NCI-H146 (cell line): Measurements from ENCODE around the gene CCDC127.
"Not testable (repeated sequence)": the region's sequence is repeated elsewhere in the genome, so short reads cannot be mapped to it uniquely, and the experiment has no call there.

Experiments
- DNase-seq: peaks from one replicate; lab custom pipeline; 2025; lab: John Stamatoyannopoulos, UW

CCDC127 gene

DNA sequence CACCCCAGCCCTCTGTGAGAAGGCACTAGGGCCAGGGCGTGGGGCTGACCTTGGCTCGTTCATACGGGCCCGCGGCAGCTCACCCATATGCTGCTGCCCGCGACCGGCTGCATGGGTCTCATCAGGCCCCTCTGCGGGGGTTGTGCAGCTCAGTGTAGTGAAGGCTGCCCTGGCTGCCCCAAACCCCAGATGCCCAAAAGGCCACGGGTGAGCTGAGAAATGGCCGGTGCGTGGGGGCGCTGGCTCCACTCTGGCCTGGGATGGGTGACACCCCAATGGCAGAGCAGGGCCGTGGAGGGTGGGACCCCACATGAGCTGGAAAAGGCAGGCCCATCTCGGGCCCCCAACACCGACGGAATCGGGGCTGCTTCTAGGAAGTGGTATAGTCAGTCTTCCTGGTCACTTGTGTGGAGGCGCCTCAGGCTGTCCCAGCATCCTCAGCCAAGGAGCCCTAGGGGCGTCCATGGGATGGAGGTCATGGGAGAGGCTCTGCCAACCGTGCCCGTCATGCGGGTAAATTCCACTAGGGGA, 46.1 kb downstream of the CCDC127 start:
- no peak for DNase-seq

DNA sequence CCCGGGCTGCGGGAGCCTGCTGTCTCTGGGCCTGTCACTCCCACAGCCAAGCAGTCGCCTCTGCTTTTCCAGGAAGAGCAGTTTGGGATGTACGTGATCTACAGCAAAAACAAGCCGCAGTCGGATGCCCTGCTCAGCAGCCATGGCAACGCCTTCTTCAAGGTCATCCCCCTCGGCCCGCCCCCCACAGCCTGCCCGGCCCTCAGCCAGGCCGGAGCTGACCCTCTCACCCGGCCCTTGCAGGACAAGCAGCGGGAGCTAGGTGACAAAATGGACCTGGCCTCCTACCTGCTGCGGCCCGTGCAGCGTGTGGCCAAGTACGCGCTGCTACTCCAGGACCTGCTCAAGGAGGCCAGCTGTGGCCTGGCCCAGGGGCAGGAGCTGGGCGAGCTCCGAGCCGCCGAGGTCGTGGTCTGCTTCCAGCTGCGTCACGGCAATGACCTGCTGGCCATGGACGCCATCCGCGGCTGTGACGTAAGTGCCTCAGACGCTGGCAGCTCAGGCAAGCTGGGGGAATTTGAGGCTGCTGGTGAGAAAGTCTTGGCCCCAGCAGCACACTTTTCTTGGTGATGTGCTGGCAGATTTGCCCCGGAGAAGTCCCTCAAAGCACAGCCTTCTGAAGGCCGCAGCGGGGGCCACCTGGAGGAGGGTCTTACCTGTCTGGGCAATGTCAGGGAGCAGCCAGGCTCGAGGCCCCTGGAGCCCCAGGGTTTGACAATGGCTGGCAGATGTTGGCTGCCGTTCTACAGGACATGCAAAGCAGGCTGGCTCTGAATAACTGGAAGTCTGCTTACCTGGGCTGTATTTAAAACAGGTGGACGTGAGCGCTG, 46.8 kb downstream of the CCDC127 start:
- DNase-seq = no peak

GRCh38 chr5:169728-170094, 48.2 kb downstream of the CCDC127 start:
- DNase-seq = no peak

DNA sequence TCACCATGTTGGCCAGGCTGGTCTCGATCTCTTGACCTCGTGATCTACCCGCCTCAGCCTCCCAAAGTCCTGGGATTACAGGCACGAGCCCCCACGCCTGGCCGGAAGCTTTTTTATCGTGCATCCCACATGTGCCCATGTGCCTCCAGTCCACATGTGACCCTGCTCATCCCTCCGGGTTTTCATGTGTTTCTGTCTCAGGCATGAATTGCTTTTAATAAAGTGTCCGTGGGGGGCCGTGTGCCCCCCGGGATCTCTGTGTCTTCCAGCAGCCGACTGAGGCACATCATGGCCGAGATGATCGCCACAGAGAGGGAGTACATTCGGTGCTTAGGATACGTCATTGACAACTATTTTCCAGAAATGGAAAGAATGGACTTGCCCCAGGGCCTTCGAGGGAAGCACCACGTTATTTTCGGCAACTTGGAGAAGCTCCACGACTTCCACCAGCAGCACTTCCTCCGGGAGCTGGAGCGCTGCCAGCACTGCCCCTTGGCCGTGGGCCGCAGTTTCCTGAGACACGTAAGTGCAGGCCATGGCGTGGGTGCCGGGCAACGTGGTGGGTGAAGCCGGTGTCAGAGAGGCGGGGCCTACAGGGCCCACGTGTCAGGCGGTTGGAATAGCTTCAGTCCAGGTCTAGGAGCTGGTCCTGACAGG, 48.8 kb downstream of the CCDC127 start:
- no peak for DNase-seq

DNA sequence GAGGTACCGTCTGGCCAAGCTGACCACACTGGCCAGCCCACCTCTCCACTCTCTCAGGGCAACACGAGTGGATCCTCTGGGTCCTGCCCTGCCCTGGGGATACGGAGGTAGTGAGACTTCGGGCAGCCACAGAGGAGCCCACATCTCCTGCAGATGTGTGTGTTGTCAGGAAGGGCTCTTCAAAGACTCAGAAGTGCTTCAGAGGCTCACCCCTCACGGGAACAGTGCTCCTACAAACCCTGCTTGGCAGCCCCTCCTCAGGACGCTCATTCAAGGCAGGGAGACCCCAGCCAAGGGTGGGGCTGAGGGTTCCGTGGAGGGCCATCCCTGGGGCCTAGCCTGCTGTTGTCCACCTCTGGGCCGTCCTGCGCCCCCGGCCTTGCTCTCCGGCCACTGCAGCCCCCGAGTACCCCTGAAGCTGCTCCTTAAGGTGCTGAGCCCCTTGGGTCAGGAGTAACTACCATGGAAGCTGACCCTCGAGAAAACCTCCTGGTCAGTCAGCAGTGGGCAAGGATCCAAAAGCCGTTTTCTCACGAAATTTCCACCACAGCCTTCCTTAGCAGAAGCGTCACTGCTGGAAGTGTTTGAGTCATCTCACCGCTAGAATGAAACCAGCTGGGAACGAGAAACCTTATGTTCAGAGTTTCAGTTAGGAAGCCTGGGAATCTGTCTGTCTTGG, 49.8 kb downstream of the CCDC127 start:
- DNase-seq = no peak

- no peak for DNase-seq
Observed at GRCh38 chr5:167511-167910, 50.4 kb downstream of the CCDC127 start.

GRCh38 chr5:166441-167372, 51.2 kb downstream of the CCDC127 start:
- DNase-seq = no peak

DNA sequence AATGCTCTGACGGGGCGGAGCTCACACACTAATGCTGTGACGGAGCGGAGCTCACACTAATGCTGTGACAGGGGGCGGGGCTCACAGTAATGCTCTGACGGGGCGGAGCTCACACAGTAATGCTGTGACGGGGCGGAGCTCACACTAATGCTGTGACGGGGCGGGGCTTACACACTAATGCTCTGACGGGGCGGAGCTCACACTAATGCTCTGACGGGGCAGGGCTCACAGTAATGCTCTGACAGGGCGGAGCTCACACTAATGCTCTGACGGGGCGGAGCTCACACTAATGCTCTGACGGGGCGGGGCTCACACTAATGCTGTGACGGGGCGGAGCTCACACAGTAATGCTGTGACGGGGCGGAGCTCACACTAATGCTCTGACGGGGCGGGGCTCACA, 53.2 kb downstream of the CCDC127 start:
- DNase-seq = not testable (repeated sequence)

DNA sequence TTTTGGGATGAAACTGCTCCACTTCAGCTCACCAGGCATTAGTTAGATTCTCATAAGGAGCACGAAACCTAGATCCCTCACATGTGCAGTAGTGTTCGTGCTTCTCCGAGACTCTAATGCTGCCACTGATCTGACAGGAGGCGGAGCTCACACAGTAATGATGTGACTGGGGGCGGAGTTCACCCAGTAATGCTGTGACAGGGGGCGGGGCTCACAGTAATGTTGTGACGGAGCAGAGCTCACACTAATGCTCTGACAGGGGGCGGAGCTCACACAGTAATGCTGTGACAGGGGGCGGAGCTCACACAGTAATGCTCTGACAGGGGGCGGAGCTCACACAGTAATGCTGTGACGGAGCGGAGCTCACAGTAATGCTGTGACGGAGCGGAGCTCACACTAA, 53.7 kb downstream of the CCDC127 start:
- no peak for DNase-seq

DNA sequence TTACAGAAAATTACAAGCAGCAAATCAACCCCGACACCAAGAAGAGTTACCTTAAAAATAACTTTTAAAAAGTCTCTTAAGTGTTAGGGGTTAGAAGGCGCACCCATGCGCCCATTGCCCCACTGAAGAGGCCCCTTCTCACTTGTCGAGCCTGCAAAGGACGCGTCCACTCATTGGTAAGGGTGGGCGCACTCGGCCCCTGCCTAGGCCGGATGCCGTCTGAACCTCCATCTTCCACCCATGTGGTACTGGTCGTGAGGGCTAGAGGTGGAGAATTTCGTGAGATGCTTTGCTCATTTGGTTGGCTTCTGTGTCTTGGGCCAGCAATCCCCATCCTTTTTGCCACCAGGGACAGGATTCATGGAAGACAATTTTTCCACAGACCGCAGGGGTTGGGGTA, 54.1 kb downstream of the CCDC127 start:
- no peak for DNase-seq

DNA sequence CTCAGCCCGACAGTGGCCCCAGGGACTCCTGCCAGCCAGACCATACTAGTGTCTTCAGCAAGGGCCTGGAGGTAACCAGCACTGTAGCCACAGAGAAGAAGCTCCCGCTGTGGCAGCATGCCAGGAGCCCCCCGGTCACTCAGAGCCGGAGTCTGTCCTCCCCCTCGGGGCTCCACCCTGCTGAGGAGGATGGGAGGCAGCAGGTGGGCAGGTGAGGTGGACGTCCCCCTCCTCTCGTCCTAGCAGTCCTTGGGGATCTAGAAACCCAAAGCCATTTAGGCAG, 54.7 kb downstream of the CCDC127 start:
- no peak for DNase-seq

- no peak for DNase-seq
Observed at GRCh38 chr5:162565-163337, 55.2 kb downstream of the CCDC127 start.

DNA sequence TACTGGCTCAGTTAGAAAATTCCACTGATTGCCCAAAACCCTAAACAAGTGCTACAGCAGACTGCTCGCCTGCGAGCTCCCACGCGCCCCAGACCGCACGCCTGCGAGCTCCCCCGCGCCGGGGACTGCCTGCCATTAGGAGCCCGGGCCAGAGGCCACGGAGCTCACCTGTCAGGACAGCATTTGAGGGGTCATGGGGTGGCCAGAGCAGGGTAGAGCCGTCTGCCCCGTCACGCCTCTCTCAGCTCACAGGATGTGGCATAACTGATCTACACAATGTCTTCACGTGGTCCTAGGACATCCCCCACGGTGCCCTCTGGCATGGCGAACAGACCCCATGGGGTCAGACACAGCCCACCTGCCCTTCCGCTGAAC, 55.8 kb downstream of the CCDC127 start:
- no peak for DNase-seq

DNA sequence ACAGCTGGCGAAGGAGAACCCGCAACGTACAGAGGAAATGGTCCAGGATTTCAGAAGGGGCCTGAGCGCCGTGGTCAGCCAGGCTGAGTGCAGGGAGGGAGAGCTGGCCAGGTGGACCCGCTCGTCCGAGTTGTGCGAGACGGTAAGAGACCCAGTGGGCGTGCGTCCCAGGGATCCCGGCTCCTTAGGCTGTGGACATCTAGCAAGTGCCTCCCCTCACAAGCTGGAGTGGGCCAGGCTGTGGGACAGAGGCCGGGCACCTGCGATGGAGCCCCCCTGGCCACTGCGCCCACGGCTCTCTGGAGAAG, 56.2 kb downstream of the CCDC127 start:
- no peak for DNase-seq

GRCh38 chr5:160921-161802, 56.8 kb downstream of the CCDC127 start:
- DNase-seq = no peak

DNA sequence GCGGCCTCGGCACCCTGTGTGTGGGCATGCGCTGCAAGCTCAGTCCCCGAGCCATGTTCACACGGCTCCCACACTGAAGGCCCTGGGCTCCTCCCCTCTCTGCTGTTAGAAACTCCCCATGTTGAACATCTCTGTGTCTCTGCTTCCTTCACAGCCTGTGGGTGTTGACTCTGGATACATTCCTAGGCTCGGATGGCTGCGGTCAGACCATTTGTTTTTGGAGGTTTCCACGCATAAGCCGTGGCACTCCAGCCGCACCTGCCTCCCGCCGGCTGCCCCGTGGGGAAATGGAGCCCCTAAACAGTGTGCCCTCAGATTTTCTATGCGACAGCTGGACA, 57.8 kb downstream of the CCDC127 start:
- no peak for DNase-seq

DNA sequence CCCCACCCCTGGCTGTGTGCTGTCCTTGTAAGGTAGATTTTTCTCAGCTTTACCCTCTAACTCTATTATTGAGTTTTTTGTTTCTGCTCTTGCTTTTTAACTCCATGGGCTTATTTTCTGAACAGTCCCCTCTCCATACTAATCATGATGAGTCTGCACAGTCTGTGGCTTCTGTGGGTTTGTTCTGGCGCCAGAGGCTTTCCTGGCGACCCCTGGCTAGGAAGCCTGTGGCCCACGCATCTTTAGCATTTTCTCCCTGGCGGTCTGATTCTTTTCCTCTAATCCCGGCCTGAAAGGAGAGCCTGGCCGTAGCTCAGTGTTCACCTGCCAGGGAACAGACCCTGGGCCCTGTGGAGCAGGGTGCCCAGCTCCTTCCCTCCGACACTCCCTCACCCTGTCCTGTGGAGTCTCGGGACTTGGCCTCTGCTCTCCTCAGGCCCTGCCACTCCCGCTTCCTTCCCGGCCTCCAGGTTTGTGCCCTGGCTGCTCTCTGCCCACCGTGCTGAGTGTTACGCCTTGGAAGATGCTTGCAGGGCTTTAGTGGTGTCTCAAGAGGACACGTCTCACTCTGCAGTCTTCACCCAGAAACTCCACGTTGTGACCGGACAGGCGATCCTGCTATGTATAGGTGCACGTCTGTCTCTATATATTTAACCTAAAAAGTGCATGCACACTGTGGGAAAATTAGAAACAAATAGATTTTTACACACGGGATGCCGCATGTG, 58.3 kb downstream of the CCDC127 start:
- no peak for DNase-seq

DNA sequence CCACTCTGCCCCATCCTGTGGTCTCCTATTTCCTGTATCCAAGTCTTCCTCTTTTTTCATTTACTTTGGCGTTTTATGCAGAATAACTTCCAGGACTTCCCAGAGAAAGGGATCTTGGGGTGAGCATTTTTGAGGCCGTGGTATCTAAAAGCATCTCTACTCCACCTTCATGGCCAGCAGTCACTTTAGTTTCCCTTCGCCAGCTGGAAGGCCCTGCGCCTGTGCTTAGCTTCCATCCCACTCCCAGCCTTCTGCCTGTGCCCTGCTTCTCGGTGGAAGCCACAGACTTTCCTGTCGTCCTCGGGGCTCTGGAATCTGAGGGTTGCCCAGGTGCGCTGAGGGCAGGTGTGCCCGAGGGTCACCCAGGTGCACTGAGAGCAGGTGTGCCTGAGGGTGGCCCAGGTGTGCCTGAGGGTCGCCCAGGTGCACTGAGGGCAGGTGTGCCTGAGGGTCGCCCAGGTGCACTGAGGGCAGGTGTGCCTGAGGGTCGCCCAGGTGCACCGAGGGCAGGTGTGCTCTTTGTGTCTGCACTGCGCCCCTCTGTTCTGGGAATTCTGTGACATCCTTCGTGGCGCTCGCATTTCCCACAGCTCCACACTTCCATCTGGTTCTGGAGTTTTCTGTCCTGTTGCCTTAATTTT, 59.0 kb downstream of the CCDC127 start:
- DNase-seq = no peak

GRCh38 chr5:157801-158200, 60.2 kb downstream of the CCDC127 start:
- no peak for DNase-seq
